Measurements from ENCODE around the gene MIER1.
"Not testable (repeated sequence)": the region's sequence is repeated elsewhere in the genome, so short reads cannot be mapped to it uniquely, and the experiment has no call there.

MIER1 gene

GRCh38 chr1:66938613-66939012 lies 13.8 kb downstream of the MIER1 start:
- DNase-seq (ENCODE audit: low spot score) = no peak

GRCh38 chr1:66940981-66941380 lies 16.2 kb downstream of the MIER1 start:
- DNase-seq (ENCODE audit: low spot score) = no peak

GRCh38 chr1:66943361-66943969 lies 18.7 kb downstream of the MIER1 start:
- DNase-seq (ENCODE audit: low spot score) = no peak

- no peak for DNase-seq (ENCODE audit: low spot score)
Observed at GRCh38 chr1:66944330-66945274, 19.8 kb downstream of the MIER1 start.

GRCh38 chr1:66945316-66945715 lies 20.5 kb downstream of the MIER1 start:
- DNase-seq (ENCODE audit: low spot score) = no peak

GRCh38 chr1:66947267-66947666 lies 22.5 kb downstream of the MIER1 start:
- DNase-seq (ENCODE audit: low spot score) = no peak

- DNase-seq (ENCODE audit: low spot score) = no peak
Observed at GRCh38 chr1:66951513-66951912, 26.7 kb downstream of the MIER1 start.

- DNase-seq (ENCODE audit: low spot score) = no peak
Observed at GRCh38 chr1:66954208-66954607, 29.4 kb downstream of the MIER1 start.

- DNase-seq (ENCODE audit: low spot score) = no peak
Observed at GRCh38 chr1:66957938-66958337, 33.1 kb downstream of the MIER1 start.

GRCh38 chr1:66966188-66966873 lies 41.5 kb downstream of the MIER1 start:
- DNase-seq (ENCODE audit: low spot score) = not testable (repeated sequence)

- DNase-seq (ENCODE audit: low spot score) = no peak
Observed at GRCh38 chr1:66968574-66968973, 43.8 kb downstream of the MIER1 start.

- no peak for DNase-seq (ENCODE audit: low spot score)
Observed at GRCh38 chr1:66978201-66978600, 53.4 kb downstream of the MIER1 start.

GRCh38 chr1:66979621-66980020 lies 54.8 kb downstream of the MIER1 start:
- DNase-seq (ENCODE audit: low spot score) = not testable (repeated sequence)

GRCh38 chr1:66980745-66981367 lies 56.1 kb downstream of the MIER1 start:
- no peak for DNase-seq (ENCODE audit: low spot score)

GRCh38 chr1:66981679-66982078 lies 56.9 kb downstream of the MIER1 start:
- DNase-seq (ENCODE audit: low spot score) = no peak

- DNase-seq (ENCODE audit: low spot score) = no peak
Observed at GRCh38 chr1:66982561-66983260, 57.9 kb downstream of the MIER1 start.

GRCh38 chr1:66984491-66984890 lies 59.7 kb downstream of the MIER1 start:
- no peak for DNase-seq (ENCODE audit: low spot score)

- no peak for DNase-seq (ENCODE audit: low spot score)
Observed at GRCh38 chr1:66985835-66986234, 61.0 kb downstream of the MIER1 start.

- no peak for DNase-seq (ENCODE audit: low spot score)
Observed at GRCh38 chr1:66993076-66993475, 68.3 kb downstream of the MIER1 start.

- DNase-seq (ENCODE audit: low spot score) = peak; percentile 67
Observed at GRCh38 chr1:66996018-66996682, 71.4 kb downstream of the MIER1 start.

GRCh38 chr1:66998972-66999371 lies 74.2 kb downstream of the MIER1 start:
- DNase-seq (ENCODE audit: low spot score) = no peak

Data from left forelimb (tissue), 1 donor.